ENCODE results near the gene SLBP. TPM values are rescaled to one million over a fixed set of nuclear protein-coding genes. Genes with fewer than 3 reads are reported as not detected.

The SLBP gene
- 98.3 and 109 TPM in 2 replicates for total RNA-seq (2014; rRNA removed)
- percentile 62 among the genes with signal in this experiment for Bru-seq, nascent RNA
- percentile 79 among the genes with signal in this experiment for BruChase-seq, experiment 1, labeled RNA remaining after a 6-hour chase
- BruChase-seq, experiment 2, labeled RNA remaining after a 2-hour chase: percentile 75 among the genes with signal in this experiment
- long read RNA-seq, transcript SLBP-206 (8 exons, 1,977 nt): major isoform, 74 of 169 reads
- long read RNA-seq, partial matches to known transcripts: 4 of 169 reads
- long read RNA-seq, other reads (novel, unspliced or antisense): 88 of 169 reads

DNA sequence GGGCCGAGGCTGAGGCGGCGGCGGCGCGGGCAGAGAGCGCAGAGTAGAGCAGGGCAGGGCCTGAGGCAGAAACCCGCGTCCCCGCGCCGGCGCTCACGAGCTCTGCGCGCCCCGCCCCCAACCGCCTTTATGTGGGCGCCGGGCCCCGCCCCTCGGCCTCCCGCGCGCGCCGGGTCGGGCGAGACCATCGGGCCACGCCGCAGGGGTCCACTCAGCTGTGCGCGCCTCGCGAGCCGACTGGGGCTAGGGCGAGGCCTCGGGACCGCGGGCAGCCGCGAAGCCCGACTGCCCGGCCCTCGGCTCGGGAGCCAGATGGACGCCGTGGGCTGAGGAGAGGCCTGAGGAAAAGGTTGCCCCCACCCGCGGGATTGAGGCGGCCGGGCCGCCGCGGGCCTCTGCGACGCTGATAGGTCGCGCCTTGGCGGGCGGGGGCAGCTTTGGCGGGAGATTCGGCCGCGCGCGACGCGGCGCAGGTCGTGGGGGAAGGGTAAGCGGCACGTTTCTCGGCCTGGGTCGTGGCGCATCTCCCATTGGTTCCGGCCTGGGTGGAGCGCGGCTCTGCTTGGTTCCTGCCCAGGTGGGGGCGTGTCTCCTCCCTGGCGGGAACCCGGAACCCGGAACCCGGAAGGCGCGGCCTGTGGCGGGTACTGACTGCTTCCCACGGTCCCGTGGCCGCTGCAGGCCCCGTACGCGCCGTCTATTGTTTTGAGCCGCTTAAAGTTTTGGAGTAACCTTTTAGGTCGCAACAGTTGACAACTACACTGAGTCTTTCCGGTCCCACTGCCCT, at the start of gene SLBP:
Gene SLBP, minus strand, starts transcription at position 104 of the 787 bp plus-strand sequence. CDS start 131 bp downstream, outside the sequence.
- Histone ChIP-seq H3K4me1 (ENCODE audit: insufficient read depth, low read length) (peaks cover 28% of the 10 kb centered on the region), H3K4me2 (ENCODE audit: low read length) (peak within 1 kb of the TSS; percentile 86), H3F3A (ENCODE audit: low read length, unreplicated experiment) (no peaks in the 10 kb centered on the region), H3K36me3 (ENCODE audit: low read depth, low read length) (peaks cover 7% of the 10 kb centered on the region; the same call in 1 of the 2 replicates), H3K79me2 (ENCODE audit: low read length) (peaks cover 89% of the 10 kb centered on the region), H3K9me3 (ENCODE audit: low read length) (no peaks in the 10 kb centered on the region), H4K20me1 (ENCODE audit: low read length) (peaks cover 27% of the 10 kb centered on the region; the same call in 1 of the 2 replicates), H3K4me3 (ENCODE audit: low read length) (peak within 1 kb of the TSS; percentile 96), H2AFZ (ENCODE audit: low read length) (peak within 1 kb of the TSS; percentile 76), H3K9ac (ENCODE audit: low read length) (peak within 1 kb of the TSS; percentile 99), H3K27ac (ENCODE audit: low read length) (peak within 1 kb of the TSS; percentile 95), H3K9me2 (replicated peaks; ENCODE audit: low read length) (no peaks in the 10 kb centered on the region), H3K27me3 (ENCODE audit: low read length) (no peaks in the 10 kb centered on the region)
- peak; percentile 86 for ATAC-seq
- ChIA-PET CTCF (interaction anchor here (1.7 kb wide), 1 partner anchor 19 kb away, joined by 9 read pairs; no protein-coding TSS in a partner anchor), POLR2A (ENCODE audit: unreplicated experiment) (interaction anchor here (0.6 kb wide), 2 partner anchors 8 to 150 kb away, joined by 3 to 10 read pairs; partner anchors contain the start of gene TMEM129)
- BruUV-seq (replicated peaks): no TSS peak
- intact Hi-C loops (cut with micrococcal nuclease): no loop called here
- TF ChIP-seq EZH2phosphoT487 (IDR thresholded peaks at IDR 0.05; ENCODE audit: borderline replicate concordance, low read length): no peak
- TF ChIP-seq, protein P1, sequence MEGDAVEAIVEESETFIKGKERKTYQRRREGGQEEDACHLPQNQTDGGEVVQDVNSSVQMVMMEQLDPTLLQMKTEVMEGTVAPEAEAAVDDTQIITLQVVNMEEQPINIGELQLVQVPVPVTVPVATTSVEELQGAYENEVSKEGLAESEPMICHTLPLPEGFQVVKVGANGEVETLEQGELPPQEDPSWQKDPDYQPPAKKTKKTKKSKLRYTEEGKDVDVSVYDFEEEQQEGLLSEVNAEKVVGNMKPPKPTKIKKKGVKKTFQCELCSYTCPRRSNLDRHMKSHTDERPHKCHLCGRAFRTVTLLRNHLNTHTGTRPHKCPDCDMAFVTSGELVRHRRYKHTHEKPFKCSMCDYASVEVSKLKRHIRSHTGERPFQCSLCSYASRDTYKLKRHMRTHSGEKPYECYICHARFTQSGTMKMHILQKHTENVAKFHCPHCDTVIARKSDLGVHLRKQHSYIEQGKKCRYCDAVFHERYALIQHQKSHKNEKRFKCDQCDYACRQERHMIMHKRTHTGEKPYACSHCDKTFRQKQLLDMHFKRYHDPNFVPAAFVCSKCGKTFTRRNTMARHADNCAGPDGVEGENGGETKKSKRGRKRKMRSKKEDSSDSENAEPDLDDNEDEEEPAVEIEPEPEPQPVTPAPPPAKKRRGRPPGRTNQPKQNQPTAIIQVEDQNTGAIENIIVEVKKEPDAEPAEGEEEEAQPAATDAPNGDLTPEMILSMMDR (conservative IDR thresholded peaks at IDR 0.05; ENCODE audit: low read depth, low read length): no peak
- no peak for TF ChIP-seq EZH2 (IDR thresholded peaks at IDR 0.05; ENCODE audit: low read length, unreplicated experiment)
- peak; percentile 92 for DNase-seq

DNA sequence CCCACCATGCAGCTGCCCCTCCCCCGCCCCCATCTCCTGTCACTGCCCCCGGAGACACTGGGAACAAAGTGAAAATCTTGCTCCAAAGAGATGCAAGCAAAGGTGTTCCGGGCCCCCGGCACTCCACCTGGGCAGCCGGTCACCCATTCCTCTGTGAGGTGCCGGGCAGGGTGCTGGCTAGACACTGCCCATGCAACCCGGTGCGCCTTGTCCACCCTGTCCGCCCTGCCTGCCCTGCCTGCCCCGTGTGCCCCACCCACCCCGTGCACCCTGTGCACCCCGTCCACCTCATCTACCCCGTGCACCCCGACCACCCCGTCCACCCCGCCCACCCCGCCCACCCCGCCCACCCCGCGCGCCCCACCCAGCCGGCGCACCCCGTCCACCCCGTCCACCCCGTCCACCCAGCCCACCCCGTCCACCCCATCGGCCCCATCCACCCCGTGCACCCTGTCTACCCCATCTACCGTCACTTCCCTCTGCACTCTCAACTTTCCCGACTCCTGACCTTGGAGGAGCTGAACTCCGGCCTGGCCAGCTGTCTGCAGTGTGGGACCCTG, 49.1 kb upstream of the SLBP start:
- H3K36me3 ChIP-seq (ENCODE audit: low read depth, low read length): no peaks in the 10 kb centered on the region
- no peaks in the 10 kb centered on the region for H3K4me1 ChIP-seq (ENCODE audit: insufficient read depth, low read length)
- intact Hi-C loops (cut with micrococcal nuclease): no loop called here
- no TSS peak for BruUV-seq (replicated peaks)
- H3K4me2 ChIP-seq (ENCODE audit: low read length): no peak overlapping the region
- H3K9me3 ChIP-seq (ENCODE audit: low read length): no peaks in the 10 kb centered on the region
- TF ChIP-seq EZH2 (IDR thresholded peaks at IDR 0.05; ENCODE audit: low read length, unreplicated experiment) (no peak), EZH2phosphoT487 (IDR thresholded peaks at IDR 0.05; ENCODE audit: borderline replicate concordance, low read length) (no peak)
- TF ChIP-seq, protein P1 (conservative IDR thresholded peaks at IDR 0.05; ENCODE audit: low read depth, low read length): no peak
- H3K9me2 ChIP-seq (replicated peaks; ENCODE audit: low read length): no peaks in the 10 kb centered on the region
- no peak overlapping the region for H3K4me3 ChIP-seq (ENCODE audit: low read length)
- no peak overlapping the region for H2AFZ ChIP-seq (ENCODE audit: low read length)
- ChIA-PET CTCF (no interaction called here), POLR2A (ENCODE audit: unreplicated experiment) (no interaction called here)
- H3K27ac ChIP-seq (ENCODE audit: low read length): no peak overlapping the region
- H3K9ac ChIP-seq (ENCODE audit: low read length): no peak overlapping the region
- no peaks in the 10 kb centered on the region for H4K20me1 ChIP-seq (ENCODE audit: low read length)
- H3K79me2 ChIP-seq (ENCODE audit: low read length): no peaks in the 10 kb centered on the region
- ATAC-seq: no peak
- DNase-seq: no peak
- no peaks in the 10 kb centered on the region for H3F3A ChIP-seq (ENCODE audit: low read length, unreplicated experiment)
- H3K27me3 ChIP-seq (ENCODE audit: low read length): no peaks in the 10 kb centered on the region
